Dermis blood vessel endothelial cell (primary cell): ENCODE measurements around the gene GNG7. TPM values are rescaled to one million over a fixed set of nuclear protein-coding genes. Genes with fewer than 3 reads are reported as not detected.

Source experiments
- DNase-seq: peaks from one replicate; pipeline ENCODE4 v3.0.0; 2010
- total RNA-seq: library from RNA; depleted of rRNA; stranded (reverse); fragments of >200 nt; gene quantifications from 2 replicates; pipeline ENCODE4 v1.2.3, GENCODE V29; 2014

GNG7 gene
- 1.0 and 1.4 TPM in 2 replicates for total RNA-seq

GRCh38 chr19:2702170-2703076, at the start of gene GNG7:
TSS of gene GNG7 (minus strand) at chr19:2702694. CDS start at chr19:2520688, 182,006 bp downstream.
- peak; percentile 86 for DNase-seq

GRCh38 chr19:2751438-2751830, 48.9 kb upstream of the GNG7 start:
- DNase-seq: no peak

- DNase-seq: no peak
Measured at GRCh38 chr19:2750808-2751437, 48.4 kb upstream of the GNG7 start.

- DNase-seq: no peak
Measured at GRCh38 chr19:2747349-2747748, 44.9 kb upstream of the GNG7 start.

- DNase-seq: no peak
Measured at GRCh38 chr19:2744113-2744512, 41.6 kb upstream of the GNG7 start.

- DNase-seq: no peak
Measured at GRCh38 chr19:2743099-2743498, 40.6 kb upstream of the GNG7 start.

GRCh38 chr19:2740314-2740656, 37.8 kb upstream of the GNG7 start:
- DNase-seq: no peak

GRCh38 chr19:2739602-2740313, 37.3 kb upstream of the GNG7 start, which contains the start of gene SLC39A3:
TSS of gene SLC39A3 (minus strand) at chr19:2740017. CDS start at chr19:2737257, 2,760 bp downstream.
- DNase-seq: peak; percentile 99

- DNase-seq: no peak
Measured at GRCh38 chr19:2736550-2737190, 34.2 kb upstream of the GNG7 start.

- no peak for DNase-seq
Measured at GRCh38 chr19:2735374-2735773, 32.9 kb upstream of the GNG7 start.

- DNase-seq: no peak
Measured at GRCh38 chr19:2734589-2735288, 32.2 kb upstream of the GNG7 start.

- DNase-seq: no peak
Measured at GRCh38 chr19:2733930-2734588, 31.6 kb upstream of the GNG7 start.

GRCh38 chr19:2732883-2733282, 30.4 kb upstream of the GNG7 start:
- DNase-seq: no peak

- DNase-seq: no peak
Measured at GRCh38 chr19:2732157-2732725, 29.7 kb upstream of the GNG7 start.

- no peak for DNase-seq
Measured at GRCh38 chr19:2731181-2731995, 28.9 kb upstream of the GNG7 start.

GRCh38 chr19:2729943-2730818, 27.7 kb upstream of the GNG7 start:
- no peak for DNase-seq

- DNase-seq: no peak
Measured at GRCh38 chr19:2728783-2729387, 26.4 kb upstream of the GNG7 start.

- no peak for DNase-seq
Measured at GRCh38 chr19:2727640-2727944, 25.1 kb upstream of the GNG7 start.
